ENCODE data around the gene AK3. TPM values are rescaled to one million over a fixed set of nuclear protein-coding genes. Genes with fewer than 3 reads are reported as not detected.
A peak's percentile ranks its signal among the peaks of the same experiment; 100 is the strongest.

Gene AK3
- total and polyA plus RNA-seq, 2 of the 8 experiments (the other 6 are each of a cell fraction or from before 2014, with no cell fraction given) = 8.9 to 30.0 TPM

- no peak for TF ChIP-seq TAF7 (optimal IDR thresholded peaks at IDR 0.05; ENCODE audit: borderline replicate concordance, low read depth, low read length)
- no peak for TF ChIP-seq ZNF274 (IDR thresholded peaks at IDR 0.05; ENCODE audit: borderline replicate concordance, extremely low read depth, low read length)
- peak; percentile 48 to 86 for TF ChIP-seq POLR2A (IDR thresholded peaks at IDR 0.05; ENCODE audit: control extremely low read depth in 1 of 2, low read depth in 2 of 2, low read length in 2 of 2)
- TF ChIP-seq, protein P1, sequence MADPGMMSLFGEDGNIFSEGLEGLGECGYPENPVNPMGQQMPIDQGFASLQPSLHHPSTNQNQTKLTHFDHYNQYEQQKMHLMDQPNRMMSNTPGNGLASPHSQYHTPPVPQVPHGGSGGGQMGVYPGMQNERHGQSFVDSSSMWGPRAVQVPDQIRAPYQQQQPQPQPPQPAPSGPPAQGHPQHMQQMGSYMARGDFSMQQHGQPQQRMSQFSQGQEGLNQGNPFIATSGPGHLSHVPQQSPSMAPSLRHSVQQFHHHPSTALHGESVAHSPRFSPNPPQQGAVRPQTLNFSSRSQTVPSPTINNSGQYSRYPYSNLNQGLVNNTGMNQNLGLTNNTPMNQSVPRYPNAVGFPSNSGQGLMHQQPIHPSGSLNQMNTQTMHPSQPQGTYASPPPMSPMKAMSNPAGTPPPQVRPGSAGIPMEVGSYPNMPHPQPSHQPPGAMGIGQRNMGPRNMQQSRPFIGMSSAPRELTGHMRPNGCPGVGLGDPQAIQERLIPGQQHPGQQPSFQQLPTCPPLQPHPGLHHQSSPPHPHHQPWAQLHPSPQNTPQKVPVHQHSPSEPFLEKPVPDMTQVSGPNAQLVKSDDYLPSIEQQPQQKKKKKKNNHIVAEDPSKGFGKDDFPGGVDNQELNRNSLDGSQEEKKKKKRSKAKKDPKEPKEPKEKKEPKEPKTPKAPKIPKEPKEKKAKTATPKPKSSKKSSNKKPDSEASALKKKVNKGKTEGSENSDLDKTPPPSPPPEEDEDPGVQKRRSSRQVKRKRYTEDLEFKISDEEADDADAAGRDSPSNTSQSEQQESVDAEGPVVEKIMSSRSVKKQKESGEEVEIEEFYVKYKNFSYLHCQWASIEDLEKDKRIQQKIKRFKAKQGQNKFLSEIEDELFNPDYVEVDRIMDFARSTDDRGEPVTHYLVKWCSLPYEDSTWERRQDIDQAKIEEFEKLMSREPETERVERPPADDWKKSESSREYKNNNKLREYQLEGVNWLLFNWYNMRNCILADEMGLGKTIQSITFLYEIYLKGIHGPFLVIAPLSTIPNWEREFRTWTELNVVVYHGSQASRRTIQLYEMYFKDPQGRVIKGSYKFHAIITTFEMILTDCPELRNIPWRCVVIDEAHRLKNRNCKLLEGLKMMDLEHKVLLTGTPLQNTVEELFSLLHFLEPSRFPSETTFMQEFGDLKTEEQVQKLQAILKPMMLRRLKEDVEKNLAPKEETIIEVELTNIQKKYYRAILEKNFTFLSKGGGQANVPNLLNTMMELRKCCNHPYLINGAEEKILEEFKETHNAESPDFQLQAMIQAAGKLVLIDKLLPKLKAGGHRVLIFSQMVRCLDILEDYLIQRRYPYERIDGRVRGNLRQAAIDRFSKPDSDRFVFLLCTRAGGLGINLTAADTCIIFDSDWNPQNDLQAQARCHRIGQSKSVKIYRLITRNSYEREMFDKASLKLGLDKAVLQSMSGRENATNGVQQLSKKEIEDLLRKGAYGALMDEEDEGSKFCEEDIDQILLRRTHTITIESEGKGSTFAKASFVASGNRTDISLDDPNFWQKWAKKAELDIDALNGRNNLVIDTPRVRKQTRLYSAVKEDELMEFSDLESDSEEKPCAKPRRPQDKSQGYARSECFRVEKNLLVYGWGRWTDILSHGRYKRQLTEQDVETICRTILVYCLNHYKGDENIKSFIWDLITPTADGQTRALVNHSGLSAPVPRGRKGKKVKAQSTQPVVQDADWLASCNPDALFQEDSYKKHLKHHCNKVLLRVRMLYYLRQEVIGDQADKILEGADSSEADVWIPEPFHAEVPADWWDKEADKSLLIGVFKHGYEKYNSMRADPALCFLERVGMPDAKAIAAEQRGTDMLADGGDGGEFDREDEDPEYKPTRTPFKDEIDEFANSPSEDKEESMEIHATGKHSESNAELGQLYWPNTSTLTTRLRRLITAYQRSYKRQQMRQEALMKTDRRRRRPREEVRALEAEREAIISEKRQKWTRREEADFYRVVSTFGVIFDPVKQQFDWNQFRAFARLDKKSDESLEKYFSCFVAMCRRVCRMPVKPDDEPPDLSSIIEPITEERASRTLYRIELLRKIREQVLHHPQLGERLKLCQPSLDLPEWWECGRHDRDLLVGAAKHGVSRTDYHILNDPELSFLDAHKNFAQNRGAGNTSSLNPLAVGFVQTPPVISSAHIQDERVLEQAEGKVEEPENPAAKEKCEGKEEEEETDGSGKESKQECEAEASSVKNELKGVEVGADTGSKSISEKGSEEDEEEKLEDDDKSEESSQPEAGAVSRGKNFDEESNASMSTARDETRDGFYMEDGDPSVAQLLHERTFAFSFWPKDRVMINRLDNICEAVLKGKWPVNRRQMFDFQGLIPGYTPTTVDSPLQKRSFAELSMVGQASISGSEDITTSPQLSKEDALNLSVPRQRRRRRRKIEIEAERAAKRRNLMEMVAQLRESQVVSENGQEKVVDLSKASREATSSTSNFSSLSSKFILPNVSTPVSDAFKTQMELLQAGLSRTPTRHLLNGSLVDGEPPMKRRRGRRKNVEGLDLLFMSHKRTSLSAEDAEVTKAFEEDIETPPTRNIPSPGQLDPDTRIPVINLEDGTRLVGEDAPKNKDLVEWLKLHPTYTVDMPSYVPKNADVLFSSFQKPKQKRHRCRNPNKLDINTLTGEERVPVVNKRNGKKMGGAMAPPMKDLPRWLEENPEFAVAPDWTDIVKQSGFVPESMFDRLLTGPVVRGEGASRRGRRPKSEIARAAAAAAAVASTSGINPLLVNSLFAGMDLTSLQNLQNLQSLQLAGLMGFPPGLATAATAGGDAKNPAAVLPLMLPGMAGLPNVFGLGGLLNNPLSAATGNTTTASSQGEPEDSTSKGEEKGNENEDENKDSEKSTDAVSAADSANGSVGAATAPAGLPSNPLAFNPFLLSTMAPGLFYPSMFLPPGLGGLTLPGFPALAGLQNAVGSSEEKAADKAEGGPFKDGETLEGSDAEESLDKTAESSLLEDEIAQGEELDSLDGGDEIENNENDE (IDR thresholded peaks at IDR 0.05; ENCODE audit: insufficient replicate concordance, low read length) = no peak
- no peak for TF ChIP-seq TEAD4 (IDR thresholded peaks at IDR 0.05; ENCODE audit: low read depth, low read length)
- TF ChIP-seq GABPA (IDR thresholded peaks at IDR 0.05; ENCODE audit: borderline replicate concordance, insufficient read depth, low read length) = no peak
- TF ChIP-seq KDM4A (IDR thresholded peaks at IDR 0.05; ENCODE audit: low read depth, low read length, severe bottlenecking) = peak; percentile 92
- TF ChIP-seq JUND (IDR thresholded peaks at IDR 0.05; ENCODE audit: low read length) = no peak
- no peak for TF ChIP-seq USF2 (IDR thresholded peaks at IDR 0.05; ENCODE audit: low read length)
- no peak for TF ChIP-seq EGR1 (IDR thresholded peaks at IDR 0.05; ENCODE audit: borderline replicate concordance, low read depth, low read length)
These were observed at the start of gene AK3 (continued) for GRCh38 chr9:4740638-4741364.

All from H1 (cell line).